GM12878 (cell line): ENCODE data around the gene GBGT1. TPM values are rescaled to one million over a fixed set of nuclear protein-coding genes. Genes with fewer than 3 reads are reported as not detected.

Experiments used
- ATAC-seq: fragments of 200-7000 bp; cut with Tn5 transposase; 3 replicates; pipeline ENCODE4 v1.9.1; 2020; ENCODE audit warnings: mild to moderate bottlenecking, moderate library complexity
- Bru-seq: library from RNA; stranded (reverse); fragments of 400-500 nt; gene quantifications from one replicate; lab custom pipeline; 2021; lab: Mats Ljungman, UMichigan
- BruChase-seq, 2 experiments: library from RNA; stranded (reverse); fragments of 400-500 nt; gene quantifications; one replicate each; lab custom pipeline; 2021; lab: Mats Ljungman, UMichigan
- BruUV-seq: library from RNA; stranded (reverse); fragments of 400-500 nt; replicated peaks from 2 replicates; lab custom pipeline; 2021; lab: Mats Ljungman, UMichigan
- CTCF ChIA-PET: fragments of 300-600 bp; sonication (Branson Sonifier 250); formaldehyde crosslinking; extraction: SDS; loops from one replicate; lab custom pipeline; 2021; ENCODE audit warnings: inconsistent platforms; lab: Yijun Ruan, JAX
- POLR2A ChIA-PET: fragments of 350-600 bp; formaldehyde crosslinking; extraction: SDS; loops from one replicate; lab custom pipeline; 2021; ENCODE audit warnings: inconsistent platforms; lab: Charles Lee
- RAD21 ChIA-PET: fragments of 300-600 bp; sonication (Branson Sonifier 250); formaldehyde crosslinking; loops from one replicate; lab custom pipeline; 2023; ENCODE audit warnings: antibody characterized with exemption; ENCODE audit not compliant: unreplicated experiment; lab: Charles Lee
- SMC1A ChIA-PET: fragments of 300-600 bp; sonication (Branson Sonifier 250); formaldehyde crosslinking; loops from one replicate; lab custom pipeline; 2023; ENCODE audit not compliant: unreplicated experiment, uncharacterized antibody; lab: Charles Lee
- DNase-seq: peaks from one replicate; pipeline ENCODE4 v3.0.0-alpha.2; 2011; ENCODE audit warnings: low read depth, low spot score
- FAIRE-seq: peaks from 3 replicates; lab custom pipeline; 2011; peaks lifted over from hg19 to GRCh38; lab: Jason Lieb, UNC
- H2AFZ ChIP-seq: 2 replicates; pipeline ENCODE4 v1.6.0; 2011; ENCODE audit warnings: low read depth, low read length, control low read depth; ENCODE audit not compliant: control insufficient read depth
- H3K27ac ChIP-seq: 2 replicates; pipeline ENCODE4 v1.5.1; 2011; ENCODE audit warnings: control low read depth; ENCODE audit not compliant: control insufficient read depth, insufficient read depth
- H3K27me3 ChIP-seq, 2 experiments: replicated peaks in 1 of 2; 2 replicates each; pipeline versions ENCODE4 v1.6.0 to v1.6.1; 2011; ENCODE audit warnings: low read length in 1 of 2; ENCODE audit not compliant: control insufficient read depth in 2 of 2, insufficient read depth in 2 of 2
- H3K36me3 ChIP-seq, 2 experiments: 2 replicates each; pipeline ENCODE4 v1.5.1; 2011; ENCODE audit warnings: low read length in 1 of 2; ENCODE audit not compliant: control insufficient read depth in 2 of 2, insufficient read depth in 2 of 2
- H3K4me1 ChIP-seq: 2 replicates; pipeline ENCODE4 v1.6.1; 2011; ENCODE audit warnings: mild to moderate bottlenecking, low read length, moderate library complexity, mixed read lengths; ENCODE audit not compliant: control insufficient read depth, insufficient read depth
- H3K4me2 ChIP-seq: 2 replicates; pipeline ENCODE4 v1.6.0; 2011; ENCODE audit warnings: control low read depth; ENCODE audit not compliant: control insufficient read depth, insufficient read depth
- H3K4me3 ChIP-seq: fragments of 200-600 bp; sonication (generic); 2 replicates; pipeline ENCODE4 v1.5.1; 2016
- H3K79me2 ChIP-seq: 2 replicates; pipeline ENCODE4 v1.6.0; 2011; ENCODE audit warnings: low read length; ENCODE audit not compliant: control insufficient read depth, insufficient read depth
- H3K9ac ChIP-seq: 2 replicates; pipeline ENCODE4 v1.8.0; 2011; ENCODE audit warnings: low read length, control low read depth, mixed read lengths; ENCODE audit not compliant: control insufficient read depth, insufficient read depth
- H3K9me3 ChIP-seq: replicated peaks from 3 replicates; pipeline ENCODE4 v1.5.1; 2011; ENCODE audit warnings: mild to moderate bottlenecking, low read length; ENCODE audit not compliant: control insufficient read depth, insufficient read depth
- H4K20me1 ChIP-seq: 2 replicates; pipeline ENCODE4 v1.6.0; 2011; ENCODE audit not compliant: control insufficient read depth, insufficient read depth
- DPF2 ChIP-seq: fragments of 450-650 bp; IDR thresholded peaks from 2 replicates; pipeline ENCODE4 v1.6.1; 2017; ENCODE audit warnings: mild to moderate bottlenecking
- EGR1 ChIP-seq, 2 experiments: IDR thresholded peaks; 1 replicate in 1 of 2; 2 replicates in 1 of 2; pipeline ENCODE4 v1.6.1; 2011 to 2012; ENCODE audit warnings: low read depth in 2 of 2, low read length in 2 of 2, borderline replicate concordance in 1 of 2, mild to moderate bottlenecking in 1 of 2, moderate library complexity in 1 of 2
- FOXK2 ChIP-seq: fragments of 450-650 bp; IDR thresholded peaks from 2 replicates; pipeline ENCODE4 v1.6.1; 2017; ENCODE audit warnings: mild to moderate bottlenecking, moderate library complexity
- FOXM1 ChIP-seq: IDR thresholded peaks from 2 replicates; pipeline ENCODE4 v1.6.1; 2012; ENCODE audit warnings: low read depth, mild to moderate bottlenecking, inconsistent platforms, low read length, moderate library complexity
- GATAD2B ChIP-seq: fragments of 450-650 bp; conservative IDR thresholded peaks from 2 replicates; pipeline ENCODE4 v1.6.1; 2017; ENCODE audit warnings: low read depth, mild to moderate bottlenecking, moderate library complexity
- IKZF1 ChIP-seq: fragments of 450-650 bp; conservative IDR thresholded peaks from 2 replicates; pipeline ENCODE4 v1.6.1; 2017; ENCODE audit warnings: antibody characterized with exemption, mild to moderate bottlenecking
- IKZF2 ChIP-seq, 2 experiments: fragments of 450-650 bp; IDR thresholded peaks; 2 replicates each; pipeline ENCODE4 v1.6.1; 2017; ENCODE audit warnings: mild to moderate bottlenecking in 2 of 2, moderate library complexity in 2 of 2
- MEF2A ChIP-seq: IDR thresholded peaks from 2 replicates; pipeline ENCODE4 v1.6.1; 2011; ENCODE audit warnings: low read depth, mild to moderate bottlenecking, low read length, moderate library complexity; ENCODE audit not compliant: insufficient read depth
- MEF2B ChIP-seq: fragments of 450-650 bp; IDR thresholded peaks from 2 replicates; pipeline ENCODE4 v1.6.1; 2018; ENCODE audit warnings: mild to moderate bottlenecking, moderate library complexity; ENCODE audit not compliant: partially characterized antibody, poor library complexity, severe bottlenecking
- NBN ChIP-seq: fragments of 450-650 bp; IDR thresholded peaks from 2 replicates; pipeline ENCODE4 v1.6.1; 2016
- NFYB ChIP-seq: IDR thresholded peaks from 2 replicates; pipeline ENCODE4 v1.6.1; 2011; ENCODE audit warnings: low read depth, mild to moderate bottlenecking, low read length, improper control_type of control experiment, moderate library complexity; ENCODE audit not compliant: insufficient read depth
- NR2F1 ChIP-seq: fragments of 450-650 bp; conservative IDR thresholded peaks from 2 replicates; pipeline ENCODE4 v1.6.1; 2017; ENCODE audit warnings: mild to moderate bottlenecking
- RAD21 ChIP-seq: IDR thresholded peaks from 2 replicates; pipeline ENCODE4 v1.6.1; 2011; ENCODE audit warnings: mild to moderate bottlenecking, low read depth, low read length, moderate library complexity; ENCODE audit not compliant: insufficient read depth
- RUNX3 ChIP-seq: IDR thresholded peaks from 2 replicates; pipeline ENCODE4 v1.6.1; 2012; ENCODE audit warnings: low read length, inconsistent platforms
- SMARCA5 ChIP-seq: fragments of 450-650 bp; IDR thresholded peaks from 2 replicates; pipeline ENCODE4 v1.6.1; 2017; ENCODE audit warnings: mild to moderate bottlenecking
- TCF7 ChIP-seq: IDR thresholded peaks from 2 replicates; pipeline ENCODE4 v1.6.1; 2014; ENCODE audit warnings: antibody characterized with exemption, borderline replicate concordance
- WGBS: methylation state at CpG from one replicate; pipeline ENCODE4 v1.1.6; 2016; ENCODE audit warnings: low lambda C conversion rate; ENCODE audit not compliant: insufficient replicate concordance, insufficient coverage; ENCODE audit errors: missing lambda C conversion rate; 5-methylcytosine and 5-hydroxymethylcytosine counted together
- in situ Hi-C: fragments of 300-500 bp; cut with MboI; formaldehyde crosslinking; loops from 9 replicates; pipeline ENCODE4 v1.14.3; 2018; ENCODE audit warnings: mixed read lengths
- intact Hi-C: fragments of 100-400 bp; cut with micrococcal nuclease; formaldehyde crosslinking; loops from one replicate; pipeline ENCODE4 v1.14.2; 2022; ENCODE audit not compliant: unreplicated experiment
- long read RNA-seq, 2 experiments: library from polyadenylated mRNA; unstranded; transcript quantifications; one replicate each; pipeline ENCODE4 v2.0.0, GENCODE V29; 2019 to 2020
- polyA minus RNA-seq, 3 experiments: library from RNA; depleted of rRNA, polyadenylated mRNA; stranded (reverse); fragments of >200 nt; gene quantifications; 2 replicates each; pipeline ENCODE4 v1.2.3, GENCODE V29; 2011
- polyA plus RNA-seq, 11 experiments: library from polyadenylated mRNA; depleted of rRNA in 4 of 11; unstranded in 6 of 11; stranded (reverse) in 5 of 11; fragments of >200 nt; fragmentation: Nextera tagmentation in 4 of 11; fragmentation: Illumina TruSeq in 1 of 11; extraction: Ambion mirVana in 4 of 11; extraction: Trizol in 1 of 11; gene quantifications; 1 replicate in 1 of 11; 2 replicates in 10 of 11; pipeline versions ENCODE4 v1.2.1 to v1.2.3, GENCODE V29; 2011 to 2016; ENCODE audit warnings: inconsistent platforms in 2 of 11, missing spikeins in 2 of 11, low read depth in 1 of 11
- total RNA-seq, 4 experiments: library from RNA; depleted of rRNA in 3 of 4; stranded (reverse); fragments of >200 nt in 3 of 4; fragmentation: Illumina TruSeq in 1 of 4; extraction: Trizol in 1 of 4; gene quantifications; 2 replicates each; pipeline versions ENCODE4 v1.2.1 to v1.2.3, GENCODE V29; 2013 to 2021
- TF ChIP-seq, protein P1 (sequence below), 3 experiments: IDR thresholded peaks in 2 of 3; conservative IDR thresholded peaks in 1 of 3; 2 replicates each; pipeline ENCODE4 v1.5.1; 2011; ENCODE audit warnings: low read depth in 3 of 3, low read length in 3 of 3, mild to moderate bottlenecking in 3 of 3, control low read depth in 2 of 3, moderate library complexity in 2 of 3, inconsistent platforms in 1 of 3, mixed read lengths in 1 of 3; ENCODE audit not compliant: control insufficient read depth in 2 of 3, insufficient read depth in 1 of 3; ENCODE audit errors: extremely low read depth in 1 of 3
- TF ChIP-seq, protein P2 (sequence below): fragments of 450-650 bp; IDR thresholded peaks from 2 replicates; pipeline ENCODE4 v1.6.1; 2017; ENCODE audit warnings: borderline replicate concordance

The GBGT1 gene
- 19.1 and 27.5 TPM in 2 replicates for total RNA-seq (2013; cell fraction: nucleolus; rRNA removed)
- total RNA-seq (2014; rRNA removed) (0.68 and 1.5 TPM in 2 replicates), total RNA-seq (2014; rRNA removed; fragmentation: Illumina TruSeq; extraction: Trizol) (0.45 and 0.74 TPM in 2 replicates), total RNA-seq (2021) (1.3 and 1.4 TPM in 2 replicates), polyA plus RNA-seq (2011; rRNA removed) (0.59 and 1.8 TPM in 2 replicates), polyA plus RNA-seq (2014; fragmentation: Illumina TruSeq; extraction: Trizol) (0.33 and 0.53 TPM in 2 replicates), polyA plus RNA-seq (2014; fragmentation: Nextera tagmentation; extraction: Ambion mirVana) (under 1 TPM; 0.08 to 0.11 TPM), polyA plus RNA-seq (2014; rRNA removed) (1.4 and 1.9 TPM in 2 replicates), polyA plus RNA-seq (2016; fragmentation: Nextera tagmentation; extraction: Ambion mirVana) (under 1 TPM; 0.12 to 0.28 TPM), polyA minus RNA-seq (2011; rRNA and poly(A)+ RNA removed) (3.3 and 4.6 TPM in 2 replicates), Bru-seq, nascent RNA (percentile 58 among the genes with signal in this experiment), BruChase-seq, experiment 1, labeled RNA remaining after a 6-hour chase (percentile 61 among the genes with signal in this experiment), BruChase-seq, experiment 2, labeled RNA remaining after a 2-hour chase (percentile 51 among the genes with signal in this experiment)
- 0.30 TPM for polyA plus RNA-seq (2011; ENCODE audit: low read depth)
- 1.8 and 2.2 TPM in 2 replicates for polyA plus RNA-seq (2011; cell fraction: cytosol; rRNA removed)
- 5.1 and 5.4 TPM in 2 replicates for polyA plus RNA-seq (2011; cell fraction: nucleus; rRNA removed)
- 1.1 and 1.6 TPM in 2 replicates for polyA plus RNA-seq (2012)
- 1.5 and 2.1 TPM in 2 replicates for polyA minus RNA-seq (2011; cell fraction: cytosol; rRNA and poly(A)+ RNA removed)
- 4.8 and 6.5 TPM in 2 replicates for polyA minus RNA-seq (2011; cell fraction: nucleus; rRNA and poly(A)+ RNA removed)
- long read RNA-seq, experiment 1, partial matches to known transcripts = 0 of 2 reads
- long read RNA-seq, experiment 1, other reads (novel, unspliced or antisense) = 2 of 2 reads
- long read RNA-seq, experiment 2, partial matches to known transcripts = 0 of 2 reads
- long read RNA-seq, experiment 2, other reads (novel, unspliced or antisense) = 0 of 2 reads

GRCh38 chr9:133163504-133164172 is at the start of gene GBGT1:
Gene GBGT1 (minus strand): TSS chr9:133163914. CDS start chr9:133162412, 1,502 bp downstream.
- BruUV-seq = no TSS peak
- ATAC-seq = peak; percentile 77
- TF ChIP-seq, protein P1, sequence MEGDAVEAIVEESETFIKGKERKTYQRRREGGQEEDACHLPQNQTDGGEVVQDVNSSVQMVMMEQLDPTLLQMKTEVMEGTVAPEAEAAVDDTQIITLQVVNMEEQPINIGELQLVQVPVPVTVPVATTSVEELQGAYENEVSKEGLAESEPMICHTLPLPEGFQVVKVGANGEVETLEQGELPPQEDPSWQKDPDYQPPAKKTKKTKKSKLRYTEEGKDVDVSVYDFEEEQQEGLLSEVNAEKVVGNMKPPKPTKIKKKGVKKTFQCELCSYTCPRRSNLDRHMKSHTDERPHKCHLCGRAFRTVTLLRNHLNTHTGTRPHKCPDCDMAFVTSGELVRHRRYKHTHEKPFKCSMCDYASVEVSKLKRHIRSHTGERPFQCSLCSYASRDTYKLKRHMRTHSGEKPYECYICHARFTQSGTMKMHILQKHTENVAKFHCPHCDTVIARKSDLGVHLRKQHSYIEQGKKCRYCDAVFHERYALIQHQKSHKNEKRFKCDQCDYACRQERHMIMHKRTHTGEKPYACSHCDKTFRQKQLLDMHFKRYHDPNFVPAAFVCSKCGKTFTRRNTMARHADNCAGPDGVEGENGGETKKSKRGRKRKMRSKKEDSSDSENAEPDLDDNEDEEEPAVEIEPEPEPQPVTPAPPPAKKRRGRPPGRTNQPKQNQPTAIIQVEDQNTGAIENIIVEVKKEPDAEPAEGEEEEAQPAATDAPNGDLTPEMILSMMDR (IDR thresholded peaks at IDR 0.05 in 2 of 3, conservative IDR thresholded peaks at IDR 0.05 in 1 of 3; ENCODE audit: control insufficient read depth in 2 of 3, extremely low read depth in 1 of 3, insufficient read depth in 1 of 3, low read depth in 3 of 3, low read length in 3 of 3) = no peak
- TF ChIP-seq MEF2B = peak; percentile 64
- TF ChIP-seq DPF2 = 0 out of 2 replicates have a peak, but pooled peaks have one; percentile 38
- TF ChIP-seq NFYB = no peak
- peak; percentile 76 for TF ChIP-seq IKZF1
- no peak for TF ChIP-seq SMARCA5
- TF ChIP-seq NBN = no peak
- TF ChIP-seq, protein P2, sequence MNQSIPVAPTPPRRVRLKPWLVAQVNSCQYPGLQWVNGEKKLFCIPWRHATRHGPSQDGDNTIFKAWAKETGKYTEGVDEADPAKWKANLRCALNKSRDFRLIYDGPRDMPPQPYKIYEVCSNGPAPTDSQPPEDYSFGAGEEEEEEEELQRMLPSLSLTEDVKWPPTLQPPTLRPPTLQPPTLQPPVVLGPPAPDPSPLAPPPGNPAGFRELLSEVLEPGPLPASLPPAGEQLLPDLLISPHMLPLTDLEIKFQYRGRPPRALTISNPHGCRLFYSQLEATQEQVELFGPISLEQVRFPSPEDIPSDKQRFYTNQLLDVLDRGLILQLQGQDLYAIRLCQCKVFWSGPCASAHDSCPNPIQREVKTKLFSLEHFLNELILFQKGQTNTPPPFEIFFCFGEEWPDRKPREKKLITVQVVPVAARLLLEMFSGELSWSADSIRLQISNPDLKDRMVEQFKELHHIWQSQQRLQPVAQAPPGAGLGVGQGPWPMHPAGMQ = no peak
- TF ChIP-seq MEF2A = no peak
- TF ChIP-seq RAD21 = no peak
- no peak for TF ChIP-seq TCF7
- no peak for TF ChIP-seq FOXK2
- TF ChIP-seq GATAD2B = 0 out of 2 replicates have a peak, but pooled peaks have one; percentile 39
- no peak for TF ChIP-seq EGR1 (IDR thresholded peaks at IDR 0.05; ENCODE audit: borderline replicate concordance in 1 of 2, low read depth in 2 of 2, low read length in 2 of 2)
- TF ChIP-seq RUNX3 = 0 out of 2 replicates have a peak, but pooled peaks have one; percentile 21
- TF ChIP-seq NR2F1 = peak; percentile 52; the same call in 1 of the 2 replicates
- peak in 1 of 2 experiments; percentile 19; a peak in 1 of 4 replicates for TF ChIP-seq IKZF2 (IDR thresholded peaks at IDR 0.05)
- no peak for TF ChIP-seq FOXM1

More at GRCh38 chr9:133163504-133164172, at the start of gene GBGT1:
- no peaks in the 10 kb centered on the region for H3K9me3 ChIP-seq
- DNase-seq = no peak
- H3K4me3 ChIP-seq = peak within 1 kb of the TSS; percentile 75
- no peak within 1 kb of the TSS; the same call in 1 of the 2 replicates for H3K27ac ChIP-seq
- intact Hi-C loops = no loop called here
- peak within 1 kb of the TSS; percentile 62 for H3K9ac ChIP-seq
- no peaks in the 10 kb centered on the region for H3K36me3 ChIP-seq
- ChIA-PET SMC1A (no interaction called here), CTCF (no interaction called here), RAD21 (no interaction called here), POLR2A (no interaction called here)
- H2AFZ ChIP-seq = peak within 1 kb of the TSS; percentile 66
- no peaks in the 10 kb centered on the region for H3K79me2 ChIP-seq
- H4K20me1 ChIP-seq = no peaks in the 10 kb centered on the region
- no peaks in the 10 kb centered on the region for H3K27me3 ChIP-seq
- peak within 1 kb of the TSS; percentile 83 for H3K4me2 ChIP-seq
- in situ Hi-C loops = no loop called here
- FAIRE-seq = no peak
- WGBS = 5% methylated on average over 47 of the region's 56 CpGs
- H3K4me1 ChIP-seq = peaks cover 3% of the 10 kb centered on the region
